Head of caudate nucleus (tissue), 42 donors: ENCODE data around the gene TMUB1.

Experiments
- DNase-seq, 42 donors: peaks; one replicate each; pipeline versions ENCODE4 v3.0.0 to v3.0.0-alpha.2; 2020 to 2021; ENCODE audit warnings: mixed read lengths in 7 of 42
- intact Hi-C: fragments of 100-400 bp; cut with DNase I; formaldehyde crosslinking; loops from one replicate; pipeline ENCODE4 v1.15.0; 2022

Gene TMUB1

GRCh38 chr7:151078233-151079040 is 4.9 kb downstream of the TMUB1 start:
- DNase-seq, result no peak
- intact Hi-C loops, result no loop called here

DNA sequence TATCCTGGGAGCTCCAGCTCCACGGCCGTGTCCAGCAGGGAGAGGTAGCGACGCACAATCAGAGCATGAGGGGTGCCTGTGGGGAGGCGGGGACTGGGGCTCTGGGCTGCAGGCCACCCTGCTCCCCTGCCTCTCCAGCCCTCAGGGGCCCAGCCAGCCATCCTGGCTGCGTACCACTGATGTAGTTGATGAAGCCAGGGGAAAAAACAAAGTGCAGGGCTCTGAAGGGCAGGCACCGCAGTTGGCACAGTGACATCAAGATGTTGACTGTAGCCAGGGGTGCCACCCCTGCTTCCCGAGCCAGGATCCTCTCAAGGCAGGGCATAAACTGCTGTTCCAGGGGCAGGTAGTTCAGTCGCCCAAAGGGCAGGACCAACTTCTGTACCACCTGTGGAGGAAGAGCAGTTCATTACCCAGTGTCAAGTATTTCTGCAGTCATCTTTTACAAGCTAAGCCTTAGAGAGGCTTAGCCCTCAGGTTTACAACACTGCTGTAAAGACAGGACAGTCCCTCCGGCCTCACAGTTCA is 5.5 kb downstream of the TMUB1 start:
- intact Hi-C loops, result no loop called here
- no peak for DNase-seq

- no peak for DNase-seq
- intact Hi-C loops, result no loop called here
Observed at GRCh38 chr7:151076863-151077704, 6.2 kb downstream of the TMUB1 start.

- intact Hi-C loops, result no loop called here
- DNase-seq, result no peak
Observed at GRCh38 chr7:151075978-151076426, 7.3 kb downstream of the TMUB1 start.

DNA sequence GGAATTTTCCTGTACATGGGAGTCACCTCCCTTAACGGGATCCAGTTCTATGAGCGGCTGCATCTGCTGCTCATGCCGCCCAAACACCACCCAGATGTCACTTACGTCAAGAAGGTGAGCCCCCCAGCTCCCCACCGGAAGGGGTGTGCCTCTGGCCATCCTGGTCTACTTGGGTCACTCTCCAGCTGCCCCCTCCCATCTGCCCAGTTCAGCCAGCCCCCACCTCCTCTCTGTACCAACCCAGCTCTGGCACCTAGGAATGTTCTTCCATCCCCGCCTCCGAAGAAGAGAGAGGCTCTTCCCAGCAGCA is 7.7 kb downstream of the TMUB1 start:
- intact Hi-C loops, result no loop called here

GRCh38 chr7:151074817-151075661 is 8.3 kb downstream of the TMUB1 start:
- intact Hi-C loops, result no loop called here
- no peak for DNase-seq

More for the DNA sequence above, 7.7 kb downstream of the TMUB1 start:
- no peak for DNase-seq

- intact Hi-C loops, result no loop called here
- DNase-seq, result no peak
Observed at GRCh38 chr7:151073990-151074389, 9.3 kb downstream of the TMUB1 start.

DNA sequence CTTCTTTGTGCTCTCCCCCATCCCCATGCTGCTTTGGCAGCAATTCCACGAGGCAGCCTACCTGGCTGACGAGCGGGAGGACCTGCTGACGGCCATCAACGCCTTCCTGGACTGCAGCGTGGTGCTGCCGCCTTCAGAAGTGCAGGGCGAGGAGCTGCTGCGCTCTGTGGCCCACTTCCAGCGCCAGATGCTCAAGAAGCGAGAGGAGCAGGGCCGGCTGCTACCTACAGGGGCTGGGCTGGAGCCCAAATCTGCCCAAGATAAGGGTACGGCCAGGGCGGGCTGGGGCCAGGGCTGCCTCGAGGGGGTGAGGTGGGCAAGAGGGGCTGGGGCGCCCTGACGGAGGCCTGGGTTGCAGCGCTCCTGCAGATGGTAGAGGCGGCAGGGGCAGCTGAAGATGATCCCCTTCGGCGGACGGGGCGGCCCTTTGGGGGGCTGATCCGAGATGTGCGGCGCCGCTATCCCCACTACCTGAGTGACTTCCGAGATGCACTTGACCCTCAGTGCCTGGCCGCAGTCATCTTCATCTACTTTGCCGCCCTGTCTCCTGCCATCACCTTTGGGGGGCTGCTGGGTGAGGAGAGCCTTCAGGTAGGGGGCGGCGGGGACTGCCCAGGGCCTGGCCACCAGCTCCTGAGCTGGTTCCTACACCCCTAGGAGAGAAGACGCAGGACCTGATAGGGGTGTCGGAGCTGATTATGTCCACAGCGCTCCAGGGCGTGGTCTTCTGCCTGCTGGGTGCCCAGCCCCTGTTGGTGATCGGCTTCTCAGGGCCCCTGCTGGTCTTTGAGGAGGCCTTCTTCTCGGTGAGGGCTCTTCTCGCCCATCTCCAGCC is 12.0 kb downstream of the TMUB1 start:
- intact Hi-C loops, result no loop called here
- DNase-seq, result no peak

DNA sequence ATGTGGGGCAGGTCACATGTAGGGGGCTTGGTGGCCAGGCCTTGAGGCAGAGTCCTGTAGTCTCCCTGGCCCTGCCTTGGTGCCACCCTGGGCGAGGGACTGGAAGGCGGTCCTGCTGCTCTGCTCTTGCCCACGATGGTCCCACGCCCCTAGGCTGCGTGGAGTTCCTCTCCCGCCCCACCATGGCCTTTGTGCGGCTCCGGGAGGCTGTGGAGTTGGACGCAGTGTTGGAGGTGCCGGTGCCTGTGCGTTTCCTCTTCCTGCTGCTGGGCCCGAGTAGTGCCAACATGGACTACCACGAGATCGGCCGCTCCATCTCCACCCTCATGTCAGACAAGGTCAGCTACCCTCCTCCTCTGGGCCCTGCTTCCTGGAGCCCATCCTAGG is 12.7 kb downstream of the TMUB1 start:
- DNase-seq, result no peak
- intact Hi-C loops, result no loop called here

DNA sequence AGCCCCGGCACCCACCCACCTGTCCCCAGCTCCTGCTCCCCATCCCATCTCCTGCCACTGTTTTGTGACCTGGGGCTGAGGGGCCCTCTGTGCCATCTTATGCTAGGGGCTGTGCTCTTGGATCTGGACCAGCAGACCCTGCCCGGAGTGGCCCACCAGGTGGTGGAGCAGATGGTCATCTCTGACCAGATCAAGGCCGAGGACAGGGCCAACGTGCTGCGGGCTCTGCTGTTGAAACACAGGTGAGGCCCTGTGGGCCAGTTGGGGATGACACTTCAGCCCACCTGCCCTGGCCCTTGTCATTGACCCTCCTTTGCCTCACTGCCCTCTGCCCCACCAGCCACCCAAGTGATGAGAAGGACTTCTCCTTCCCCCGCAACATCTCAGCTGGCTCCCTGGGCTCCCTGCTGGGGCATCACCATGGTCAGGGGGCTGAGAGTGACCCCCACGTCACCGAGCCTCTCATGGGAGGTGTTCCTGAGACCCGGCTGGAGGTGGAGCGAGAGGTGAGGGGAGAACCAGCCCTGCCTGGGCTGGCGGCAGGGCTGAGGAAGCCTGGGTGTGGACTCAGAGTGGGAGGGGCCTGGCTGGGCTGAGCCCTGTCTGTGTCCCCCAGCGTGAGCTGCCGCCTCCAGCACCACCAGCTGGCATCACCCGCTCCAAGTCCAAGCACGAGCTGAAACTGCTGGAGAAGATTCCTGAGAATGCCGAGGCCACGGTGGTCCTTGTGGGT is 13.3 kb downstream of the TMUB1 start:
- intact Hi-C loops, result no loop called here
- DNase-seq, result no peak

DNA sequence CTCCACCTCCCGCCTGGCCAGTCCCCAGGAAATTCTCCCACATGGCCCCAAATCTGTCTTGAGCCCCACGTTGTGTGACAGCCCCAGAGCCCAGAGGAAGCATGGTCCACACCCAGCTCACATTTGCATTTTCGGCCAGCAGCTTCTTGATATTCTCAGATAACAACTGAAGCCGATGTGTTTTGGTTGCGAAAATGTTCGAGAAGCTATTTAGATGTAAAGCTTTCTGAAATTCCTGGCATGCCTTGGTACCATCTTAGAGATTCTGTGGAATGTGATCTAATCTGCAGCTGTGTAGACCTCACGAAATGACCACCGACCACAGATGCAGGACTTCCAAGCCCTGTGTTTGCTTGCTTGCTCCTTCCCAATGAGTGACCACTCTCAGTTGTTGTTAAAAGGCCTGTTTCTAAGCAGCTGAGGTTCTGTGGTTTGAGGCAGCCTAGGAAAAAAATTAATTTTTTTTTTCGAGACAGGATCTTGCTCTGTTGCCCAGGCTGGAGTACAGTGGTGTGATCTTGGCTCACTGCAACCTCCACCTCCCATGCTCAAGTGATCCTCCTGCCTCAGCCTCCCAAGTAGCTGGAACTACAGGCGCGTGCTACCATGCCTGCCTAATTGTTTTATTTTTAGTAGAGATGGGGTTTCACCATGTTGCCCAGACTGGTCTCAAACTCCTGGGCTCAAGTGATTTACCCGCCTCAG is 15.1 kb downstream of the TMUB1 start:
- intact Hi-C loops, result no loop called here
- no peak for DNase-seq

GRCh38 chr7:151066273-151066974 is 16.9 kb downstream of the TMUB1 start:
- intact Hi-C loops, result no loop called here
- DNase-seq, result no peak

DNA sequence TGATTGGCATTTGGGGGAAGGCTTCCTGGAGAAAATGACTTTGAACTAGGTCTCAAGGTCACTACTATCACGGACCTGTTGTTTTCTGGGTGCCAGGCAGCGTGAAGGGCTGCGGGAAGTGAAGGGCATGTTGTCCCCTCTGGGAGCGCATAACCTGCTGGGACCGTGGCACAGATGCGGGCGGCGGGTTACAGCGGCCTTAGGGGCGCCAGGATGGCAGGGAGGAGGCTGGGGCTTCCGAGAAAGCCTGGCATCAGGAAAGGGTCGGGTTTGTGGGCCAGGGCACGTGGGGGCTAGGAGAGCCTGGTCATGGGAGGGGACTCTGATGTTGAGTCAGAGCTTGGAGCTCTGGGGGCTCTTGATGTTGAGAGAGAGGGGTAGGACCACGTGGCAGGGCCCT is 17.8 kb downstream of the TMUB1 start:
- intact Hi-C loops, result no loop called here
- DNase-seq, result no peak

DNA sequence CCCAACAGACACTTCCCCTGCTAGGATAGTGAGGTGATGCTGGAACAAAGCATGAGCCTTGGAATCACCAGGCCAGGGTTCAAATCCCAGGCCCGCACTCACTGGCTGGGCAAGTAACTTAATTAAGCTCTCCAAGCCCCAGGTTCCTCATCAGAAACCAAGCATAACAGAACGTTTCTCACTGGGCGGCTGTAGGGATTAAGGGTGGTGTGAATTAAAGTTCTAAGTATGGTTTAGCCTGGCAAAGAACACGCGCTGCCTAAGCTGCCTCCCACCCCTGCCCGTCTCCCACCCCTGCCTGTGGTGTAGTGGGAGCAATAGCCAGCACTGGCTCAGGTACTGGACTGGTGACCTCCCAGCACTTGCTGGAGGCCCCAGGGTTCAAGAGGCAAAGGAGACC is 18.3 kb downstream of the TMUB1 start:
- DNase-seq, result no peak
- intact Hi-C loops, result no loop called here

DNA sequence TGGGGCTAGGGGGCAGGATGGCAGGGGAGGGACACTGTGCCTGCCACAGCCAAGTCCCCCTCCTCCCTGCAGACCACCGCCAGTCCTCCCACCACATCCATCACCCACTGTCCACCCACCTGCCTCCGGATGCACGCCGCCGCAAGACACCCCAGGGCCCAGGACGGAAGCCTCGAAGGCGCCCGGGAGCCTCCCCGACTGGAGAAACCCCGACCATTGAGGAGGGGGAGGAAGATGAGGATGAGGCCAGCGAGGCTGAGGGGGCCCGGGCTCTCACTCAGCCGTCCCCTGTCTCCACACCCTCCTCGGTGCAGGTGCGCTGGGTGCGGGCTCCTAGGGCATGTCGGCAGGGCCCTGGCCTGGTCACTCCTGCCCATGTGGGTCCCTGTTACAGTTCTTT is 18.8 kb downstream of the TMUB1 start:
- DNase-seq, result no peak

DNA sequence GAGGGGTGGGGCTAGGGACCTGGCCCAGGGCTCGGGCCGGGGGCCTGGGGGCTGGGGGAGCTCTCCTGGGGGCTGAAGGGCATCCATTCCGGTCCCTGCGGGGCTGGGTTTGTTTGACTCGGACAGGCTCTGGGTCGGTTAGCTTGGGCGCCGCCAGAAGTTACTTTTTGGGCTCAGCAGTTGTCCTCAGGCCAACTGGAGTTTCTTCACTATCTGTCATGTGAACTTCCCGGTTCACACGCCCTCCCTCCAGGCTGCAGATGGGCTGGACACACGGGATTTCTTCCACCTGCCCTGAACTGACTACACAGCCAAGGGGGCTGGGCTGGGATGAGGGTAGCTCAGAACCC is 20.1 kb downstream of the TMUB1 start:
- intact Hi-C loops, result no loop called here
- DNase-seq, result no peak

More for the DNA sequence above, 18.8 kb downstream of the TMUB1 start:
- intact Hi-C loops, result no loop called here
